ENCODE results near the gene ERGIC1. TPM values are rescaled to one million over a fixed set of nuclear protein-coding genes. Genes with fewer than 3 reads are reported as not detected.

ERGIC1 gene
- total RNA-seq, 2 donors from 2014 or later: 173 to 191 TPM

GRCh38 chr5:172918421-172919371 is 84.6 kb downstream of the ERGIC1 start:
- no peak overlapping the region for H3K27ac ChIP-seq
- no peaks in the 10 kb centered on the region for H3K4me1 ChIP-seq
- H3K27me3 ChIP-seq: no peaks in the 10 kb centered on the region
- DNase-seq: peak; percentile 65
- no peaks in the 10 kb centered on the region for H3K9me3 ChIP-seq
- H3K4me3 ChIP-seq: no peak overlapping the region
- TF ChIP-seq CTCF (IDR thresholded peaks at IDR 0.05): no peak
- H3K9ac ChIP-seq (ENCODE audit: low read depth in 2 of 2, low read length in 2 of 2): no peak overlapping the region
- no peaks in the 10 kb centered on the region for H3K36me3 ChIP-seq
- intact Hi-C loops (cut with DNase I): no loop called here

GRCh38 chr5:172919525-172920446 is 85.7 kb downstream of the ERGIC1 start:
- intact Hi-C loops (cut with DNase I): no loop called here

GRCh38 chr5:172920447-172920849 is 86.4 kb downstream of the ERGIC1 start:
- no peak overlapping the region for H3K9ac ChIP-seq (ENCODE audit: low read depth in 2 of 2, low read length in 2 of 2)
- H3K9me3 ChIP-seq: no peaks in the 10 kb centered on the region
- no peak for TF ChIP-seq CTCF (IDR thresholded peaks at IDR 0.05)
- H3K4me3 ChIP-seq: no peak overlapping the region
- H3K4me1 ChIP-seq: no peaks in the 10 kb centered on the region
- no peaks in the 10 kb centered on the region for H3K27me3 ChIP-seq
- intact Hi-C loops (cut with DNase I): no loop called here
- no peaks in the 10 kb centered on the region for H3K36me3 ChIP-seq
- DNase-seq: no peak
- H3K27ac ChIP-seq: no peak overlapping the region

More at GRCh38 chr5:172919525-172920446, 85.7 kb downstream of the ERGIC1 start:
- Histone ChIP-seq H3K4me3 (no peak overlapping the region), H3K9ac (ENCODE audit: low read depth in 2 of 2, low read length in 2 of 2) (no peak overlapping the region), H3K36me3 (no peaks in the 10 kb centered on the region), H3K9me3 (no peaks in the 10 kb centered on the region), H3K27ac (no peak overlapping the region), H3K4me1 (no peaks in the 10 kb centered on the region), H3K27me3 (no peaks in the 10 kb centered on the region)
- DNase-seq: no peak
- TF ChIP-seq CTCF (IDR thresholded peaks at IDR 0.05): no peak

- no peak for TF ChIP-seq CTCF (IDR thresholded peaks at IDR 0.05)
- H3K27ac ChIP-seq: no peak overlapping the region
- intact Hi-C loops (cut with DNase I): no loop called here
Measured at GRCh38 chr5:172920995-172921394, 86.9 kb downstream of the ERGIC1 start.

GRCh38 chr5:172921906-172922305 is 87.9 kb downstream of the ERGIC1 start:
- H3K36me3 ChIP-seq: no peaks in the 10 kb centered on the region
- no peak for DNase-seq
- no peak overlapping the region for H3K9ac ChIP-seq (ENCODE audit: low read depth in 2 of 2, low read length in 2 of 2)
- H3K4me3 ChIP-seq: no peak overlapping the region
- H3K4me1 ChIP-seq: no peaks in the 10 kb centered on the region
- H3K27me3 ChIP-seq: no peaks in the 10 kb centered on the region
- H3K27ac ChIP-seq: no peak overlapping the region
- intact Hi-C loops (cut with DNase I): no loop called here
- TF ChIP-seq CTCF (IDR thresholded peaks at IDR 0.05): no peak
- no peaks in the 10 kb centered on the region for H3K9me3 ChIP-seq

More at GRCh38 chr5:172920995-172921394, 86.9 kb downstream of the ERGIC1 start:
- Histone ChIP-seq H3K9me3 (no peaks in the 10 kb centered on the region), H3K4me1 (no peaks in the 10 kb centered on the region), H3K4me3 (no peak overlapping the region), H3K27me3 (no peaks in the 10 kb centered on the region), H3K36me3 (no peaks in the 10 kb centered on the region), H3K9ac (ENCODE audit: low read depth in 2 of 2, low read length in 2 of 2) (no peak overlapping the region)
- DNase-seq: no peak
